Fibroblast of villous mesenchyme (primary cell): ENCODE data around the gene CABP5. TPM values are rescaled to one million over a fixed set of nuclear protein-coding genes. Genes with fewer than 3 reads are reported as not detected.

Experiments
- DNase-seq: peaks from one replicate; pipeline ENCODE4 v3.0.0-alpha.2; 2010; ENCODE audit warnings: low read depth
- H3K4me3 ChIP-seq: 2 replicates; pipeline ENCODE4 v1.5.1; 2011; ENCODE audit warnings: low read depth, mild to moderate bottlenecking, low read length
- total RNA-seq: library from RNA; depleted of rRNA; stranded (reverse); fragments of >200 nt; gene quantifications from 2 replicates; pipeline ENCODE4 v1.2.3, GENCODE V29; 2012
- TF ChIP-seq, protein P1 (sequence below): IDR thresholded peaks from 2 replicates; pipeline ENCODE4 v1.5.1; 2012; ENCODE audit warnings: low read depth, mild to moderate bottlenecking, low read length; ENCODE audit not compliant: insufficient read depth

CABP5 gene
- total RNA-seq, 1 donor: not detected

DNA sequence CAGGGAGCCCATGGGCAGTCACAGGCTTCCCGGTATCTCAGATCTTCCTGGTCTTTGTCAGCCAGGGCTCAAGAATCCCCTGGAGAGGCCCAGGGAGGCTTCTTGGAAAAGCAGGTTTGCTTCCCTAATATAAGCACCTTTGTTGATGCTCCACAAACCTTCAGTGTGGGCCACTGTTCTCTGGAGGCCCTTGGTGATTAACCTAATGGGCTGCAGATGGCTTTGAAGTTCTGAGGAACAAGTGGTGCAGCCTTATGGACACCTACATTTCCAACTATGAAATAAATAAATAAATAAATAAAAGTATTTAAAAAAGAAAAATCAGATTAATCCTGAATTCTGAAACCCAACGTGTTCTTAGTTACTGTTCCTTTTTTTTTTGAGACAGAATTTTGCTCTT, 51.8 kb downstream of the CABP5 start, which contains the start of gene BSPH1:
Gene BSPH1 (minus strand): TSS at position 101 of the 400 bp plus-strand sequence. CDS start 89 bp downstream, at position 12.
- TF ChIP-seq, protein P1, sequence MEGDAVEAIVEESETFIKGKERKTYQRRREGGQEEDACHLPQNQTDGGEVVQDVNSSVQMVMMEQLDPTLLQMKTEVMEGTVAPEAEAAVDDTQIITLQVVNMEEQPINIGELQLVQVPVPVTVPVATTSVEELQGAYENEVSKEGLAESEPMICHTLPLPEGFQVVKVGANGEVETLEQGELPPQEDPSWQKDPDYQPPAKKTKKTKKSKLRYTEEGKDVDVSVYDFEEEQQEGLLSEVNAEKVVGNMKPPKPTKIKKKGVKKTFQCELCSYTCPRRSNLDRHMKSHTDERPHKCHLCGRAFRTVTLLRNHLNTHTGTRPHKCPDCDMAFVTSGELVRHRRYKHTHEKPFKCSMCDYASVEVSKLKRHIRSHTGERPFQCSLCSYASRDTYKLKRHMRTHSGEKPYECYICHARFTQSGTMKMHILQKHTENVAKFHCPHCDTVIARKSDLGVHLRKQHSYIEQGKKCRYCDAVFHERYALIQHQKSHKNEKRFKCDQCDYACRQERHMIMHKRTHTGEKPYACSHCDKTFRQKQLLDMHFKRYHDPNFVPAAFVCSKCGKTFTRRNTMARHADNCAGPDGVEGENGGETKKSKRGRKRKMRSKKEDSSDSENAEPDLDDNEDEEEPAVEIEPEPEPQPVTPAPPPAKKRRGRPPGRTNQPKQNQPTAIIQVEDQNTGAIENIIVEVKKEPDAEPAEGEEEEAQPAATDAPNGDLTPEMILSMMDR: no peak
- H3K4me3 ChIP-seq: no peak within 1 kb of the TSS
- DNase-seq: no peak

DNA sequence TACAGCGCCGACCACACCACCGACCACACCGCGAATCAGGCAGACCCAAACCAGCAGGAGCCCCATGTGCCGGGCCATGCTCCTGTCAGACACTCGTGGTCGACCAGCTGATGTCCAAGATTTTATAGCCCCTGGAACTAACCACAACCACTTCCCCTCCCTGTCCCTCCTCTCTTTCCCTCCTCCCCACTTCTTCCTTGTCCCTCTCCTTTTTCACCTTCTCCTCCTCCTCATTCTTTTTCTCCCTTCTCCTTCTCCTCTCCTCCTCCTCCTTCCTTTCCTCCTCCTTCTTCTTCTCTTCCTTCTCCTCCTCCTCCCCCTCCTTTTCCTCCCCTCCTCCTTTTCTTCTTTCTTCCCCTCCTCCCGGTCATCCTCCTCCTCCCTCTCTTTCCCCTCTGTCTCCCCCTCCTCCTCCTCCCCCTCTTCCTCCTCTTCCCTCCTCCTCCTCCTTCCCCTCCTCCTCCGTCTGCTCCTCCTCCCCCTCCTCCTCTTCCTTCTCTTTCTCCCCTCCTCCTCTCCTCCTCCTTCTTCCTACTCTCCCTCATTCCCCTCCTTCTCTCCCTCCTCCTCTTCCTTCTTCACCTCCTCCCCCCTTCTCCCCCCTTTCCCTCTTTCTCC, 52.6 kb downstream of the CABP5 start:
- no peak overlapping the region for H3K4me3 ChIP-seq
- no peak for DNase-seq
- TF ChIP-seq, protein P1: no peak

Other genes starting within 250 kb of the CABP5 start
- not detected in 2 replicates for gene TPRX1, start 239.5 kb downstream of the CABP5 start, total RNA-seq
- gene CRX, start 222.1 kb downstream of the CABP5 start, total RNA-seq: not detected in 2 replicates
- gene TPRX2, start 184.8 kb downstream of the CABP5 start, total RNA-seq: not detected in 2 replicates
- not detected in 2 replicates for gene SULT2A1, start 157.8 kb downstream of the CABP5 start, total RNA-seq
- gene BSPH1, start 51.9 kb downstream of the CABP5 start, total RNA-seq: not detected in 2 replicates
- not detected in 2 replicates for gene ELSPBP1, start 49.4 kb downstream of the CABP5 start, total RNA-seq
- 6.8 and 22.5 TPM in 2 replicates for gene PLA2G4C, start 66.7 kb upstream of the CABP5 start, total RNA-seq
- 10.4 and 21.3 TPM in 2 replicates for gene LIG1, start 126.3 kb upstream of the CABP5 start, total RNA-seq
- gene ZSWIM9, start 126.6 kb upstream of the CABP5 start, total RNA-seq: 2.2 and 2.9 TPM in 2 replicates
- 11.9 and 21.2 TPM in 2 replicates for gene CARD8, start 211.8 kb upstream of the CABP5 start, total RNA-seq
- 0.32 and 0.43 TPM in 2 replicates for gene ZNF114, start 226.0 kb upstream of the CABP5 start, total RNA-seq